Loucy (cell line): ENCODE results near the gene ASB1.

ENCODE experiments used
- CTCF ChIP-seq: fragments of 200-600 bp; sonication (generic); conservative IDR thresholded peaks from 2 replicates; pipeline ENCODE4 v1.5.1; 2014; ENCODE audit warnings: mild to moderate bottlenecking, antibody characterized with exemption, low read length
- EZH2phosphoT487 ChIP-seq: fragments of 200-600 bp; IDR thresholded peaks from 2 replicates; pipeline ENCODE4 v1.6.1; 2018; ENCODE audit warnings: antibody characterized with exemption, mild to moderate bottlenecking, moderate library complexity, borderline replicate concordance

- TF ChIP-seq CTCF: no peak
- no peak for TF ChIP-seq EZH2phosphoT487
Measured at GRCh38 chr2:238446371-238446770, 19.6 kb downstream of the ASB1 start.
